Measurements from ENCODE around the gene LRRC45.
A peak's percentile ranks its signal among the peaks of the same experiment; 100 is the strongest.

LRRC45 gene

GRCh38 chr17:82018989-82019689, 4.0 kb upstream of the LRRC45 start:
- DNase-seq (ENCODE audit: low spot score): no peak

- DNase-seq (ENCODE audit: low spot score): peak; percentile 89
Observed at GRCh38 chr17:82019690-82020571, 3.2 kb upstream of the LRRC45 start.

- no peak for DNase-seq (ENCODE audit: low spot score)
Observed at GRCh38 chr17:82020572-82021106, 2.5 kb upstream of the LRRC45 start.

GRCh38 chr17:82021107-82021899, 1.8 kb upstream of the LRRC45 start:
- peak; percentile 84 for DNase-seq (ENCODE audit: low spot score)

- no peak for DNase-seq (ENCODE audit: low spot score)
Observed at GRCh38 chr17:82021900-82022309, 1.2 kb upstream of the LRRC45 start.

GRCh38 chr17:82022310-82022980, 660 bp upstream of the LRRC45 start, which contains the start of gene CENPX:
CENPX (minus strand) TSS chr17:82022878; CDS start chr17:82022861, 17 bp downstream.
- DNase-seq (ENCODE audit: low spot score): peak; percentile 59

- DNase-seq (ENCODE audit: low spot score): peak; percentile 66
Observed at GRCh38 chr17:82023447-82024241, 539 bp downstream of the LRRC45 start.

GRCh38 chr17:82024859-82025258, 1.8 kb downstream of the LRRC45 start:
- DNase-seq (ENCODE audit: low spot score): no peak

GRCh38 chr17:82025401-82026107, 2.4 kb downstream of the LRRC45 start:
- DNase-seq (ENCODE audit: low spot score): no peak

GRCh38 chr17:82028246-82028645, 5.1 kb downstream of the LRRC45 start:
- DNase-seq (ENCODE audit: low spot score): no peak

- no peak for DNase-seq (ENCODE audit: low spot score)
Observed at GRCh38 chr17:82028966-82029365, 5.9 kb downstream of the LRRC45 start.

- DNase-seq (ENCODE audit: low spot score): no peak
Observed at GRCh38 chr17:82029391-82029790, 6.3 kb downstream of the LRRC45 start.

GRCh38 chr17:82029990-82030469, 6.9 kb downstream of the LRRC45 start:
- DNase-seq (ENCODE audit: low spot score): no peak

- DNase-seq (ENCODE audit: low spot score): peak; percentile 96
Observed at GRCh38 chr17:82030470-82031302, 7.6 kb downstream of the LRRC45 start.

GRCh38 chr17:82031303-82031884, 8.3 kb downstream of the LRRC45 start, which contains the start of gene RAC3:
RAC3 (plus strand) TSS chr17:82031678; CDS start chr17:82031762, 84 bp downstream.
- DNase-seq (ENCODE audit: low spot score): peak; percentile 95

- DNase-seq (ENCODE audit: low spot score): peak; percentile 88
Observed at GRCh38 chr17:82031885-82032627, 9.0 kb downstream of the LRRC45 start.

GRCh38 chr17:82033359-82034085, 10.4 kb downstream of the LRRC45 start:
- DNase-seq (ENCODE audit: low spot score): no peak

Measured in D341Med (cell line).